Progenitor cell of endocrine pancreas (in vitro differentiated cells): Measurements from ENCODE around the gene SPEG. TPM values are rescaled to one million over a fixed set of nuclear protein-coding genes. Genes with fewer than 3 reads are reported as not detected.

ENCODE experiments used
- DNase-seq: peaks from one replicate; pipeline ENCODE4 v3.0.0; 2021; ENCODE audit warnings: low spot score; ENCODE audit not compliant: unreplicated experiment
- H3K27ac Mint-ChIP-seq: 2 replicates; pipeline ENCODE4 v1.8.0; 2021; ENCODE audit warnings: mild to moderate bottlenecking, moderate library complexity, mixed read lengths
- H3K27me3 Mint-ChIP-seq: 2 replicates; pipeline ENCODE4 v1.8.0; 2021; ENCODE audit warnings: mixed read lengths
- H3K36me3 Mint-ChIP-seq: 2 replicates; pipeline ENCODE4 v1.8.0; 2022; ENCODE audit warnings: mixed read lengths; ENCODE audit not compliant: insufficient read depth
- H3K4me1 Mint-ChIP-seq: 2 replicates; pipeline ENCODE4 v1.8.0; 2021; ENCODE audit warnings: low read depth, mixed read lengths
- H3K4me3 Mint-ChIP-seq: 2 replicates; pipeline ENCODE4 v1.8.0; 2021; ENCODE audit warnings: low read depth, mild to moderate bottlenecking, moderate library complexity, mixed read lengths
- H3K9me3 Mint-ChIP-seq: 2 replicates; pipeline ENCODE4 v1.8.0; 2021; ENCODE audit warnings: low read depth, mixed read lengths
- CTCF ChIP-seq: fragments of 200-600 bp; sonication (generic); IDR thresholded peaks from one replicate; pipeline ENCODE4 v1.5.0; 2021; ENCODE audit warnings: antibody characterized with exemption, mild to moderate bottlenecking; ENCODE audit not compliant: unreplicated experiment
- total RNA-seq: library from RNA; stranded (reverse); gene quantifications from 2 replicates; pipeline ENCODE4 v1.2.1, GENCODE V29; 2021

Gene SPEG
- total RNA-seq, 1 donor from 2014 or later = 15.1 TPM

DNA sequence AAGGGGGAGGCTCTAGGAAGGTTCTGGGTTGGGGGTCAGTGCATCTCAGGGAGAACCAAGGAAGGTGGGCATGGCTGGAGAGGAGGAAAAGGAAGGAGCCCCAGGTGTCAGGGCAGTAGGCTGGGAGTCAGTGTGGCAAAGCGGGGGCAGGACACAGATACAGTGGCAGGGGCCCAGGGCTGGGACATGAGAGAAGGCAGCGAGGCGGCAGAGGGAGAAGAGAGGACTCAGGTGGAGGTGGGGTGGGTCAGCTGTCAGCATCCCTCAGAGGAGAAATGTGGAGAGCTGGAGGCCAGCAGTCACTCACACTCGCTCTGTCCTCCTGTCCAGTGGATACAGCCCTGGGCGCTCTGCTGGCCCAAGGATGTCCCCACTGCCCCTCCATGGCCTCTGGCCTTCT, 58.4 kb downstream of the SPEG start:
- Mint-ChIP-seq H3K27me3 (peaks cover 68% of the 10 kb centered on the region), H3K4me3 (no peak overlapping the region), H3K36me3 (no peaks in the 10 kb centered on the region), H3K9me3 (no peaks in the 10 kb centered on the region), H3K4me1 (no peaks in the 10 kb centered on the region), H3K27ac (no peak overlapping the region)
- no peak for DNase-seq
- no peak for TF ChIP-seq CTCF

DNA sequence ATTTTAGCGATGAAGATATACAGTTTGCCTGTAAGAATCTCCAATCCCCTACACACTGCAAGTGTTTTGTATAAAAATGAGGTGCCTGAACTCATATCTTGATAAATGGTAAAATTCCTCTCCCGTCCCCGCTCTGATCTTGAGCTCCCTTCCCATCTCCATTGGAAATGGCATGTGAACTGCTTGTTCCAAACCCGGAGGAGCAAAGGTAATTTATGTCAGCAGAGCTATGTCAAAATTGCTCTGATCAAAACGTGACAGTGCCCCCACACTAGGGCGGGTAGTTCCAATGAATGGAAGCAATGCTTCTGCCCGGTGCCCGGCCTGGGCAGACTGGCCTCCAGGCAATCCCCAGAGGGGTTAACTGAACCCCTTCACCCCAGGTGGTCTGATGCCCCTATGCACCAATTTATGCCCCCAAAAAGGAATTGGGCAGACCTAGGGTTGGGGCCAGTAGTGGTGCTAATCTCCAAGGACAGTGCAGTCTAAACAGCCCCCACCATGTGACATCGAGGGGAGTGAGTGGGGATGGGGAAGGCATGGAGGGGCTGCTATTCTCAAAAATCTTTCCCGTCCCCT, 60.4 kb downstream of the SPEG start:
- no peak for DNase-seq
- Mint-ChIP-seq H3K4me3 (no peak overlapping the region), H3K27ac (no peak overlapping the region), H3K4me1 (peaks cover 13% of the 10 kb centered on the region), H3K9me3 (no peaks in the 10 kb centered on the region), H3K27me3 (peaks cover 73% of the 10 kb centered on the region), H3K36me3 (no peaks in the 10 kb centered on the region)
- TF ChIP-seq CTCF = no peak

GRCh38 chr2:219495531-219496122, 61.0 kb downstream of the SPEG start:
- no peak overlapping the region for H3K4me3 Mint-ChIP-seq
- H3K27me3 Mint-ChIP-seq = peaks cover 69% of the 10 kb centered on the region
- no peaks in the 10 kb centered on the region for H3K9me3 Mint-ChIP-seq
- no peaks in the 10 kb centered on the region for H3K36me3 Mint-ChIP-seq
- peak; percentile 55 for DNase-seq
- peaks cover 16% of the 10 kb centered on the region for H3K4me1 Mint-ChIP-seq
- peak; percentile 68 for TF ChIP-seq CTCF
- H3K27ac Mint-ChIP-seq = no peak overlapping the region

DNA sequence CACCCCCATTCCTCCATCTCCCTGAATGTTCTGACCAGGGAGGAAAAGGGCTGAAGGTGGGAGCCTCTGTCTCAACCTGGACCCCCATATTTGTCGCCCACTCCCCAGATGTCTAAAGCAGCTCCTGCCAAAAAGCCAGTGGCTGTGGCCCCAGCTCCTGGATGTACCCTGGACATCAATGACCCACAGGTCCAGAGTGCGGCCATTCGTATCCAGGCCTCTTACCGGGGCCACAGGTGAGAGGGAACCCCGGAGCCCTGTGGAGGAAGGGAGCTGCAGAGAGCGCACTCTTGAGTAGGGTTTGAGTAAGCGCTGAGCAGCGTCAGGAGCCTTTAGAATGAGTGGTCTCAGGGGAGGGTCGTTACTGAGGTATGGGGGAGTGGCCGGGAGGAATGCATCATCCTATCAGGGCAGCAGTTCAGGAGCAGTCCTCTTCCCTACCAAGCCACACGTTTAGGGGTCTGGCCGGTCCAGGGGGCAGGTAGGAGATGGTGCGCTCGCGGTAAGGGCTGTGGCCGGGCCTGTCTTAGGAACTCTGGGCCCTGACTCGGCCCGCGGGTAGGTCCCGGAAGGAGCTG, 61.7 kb downstream of the SPEG start:
- H3K27ac Mint-ChIP-seq = no peak overlapping the region
- peaks cover 16% of the 10 kb centered on the region for H3K4me1 Mint-ChIP-seq
- no peaks in the 10 kb centered on the region for H3K36me3 Mint-ChIP-seq
- H3K27me3 Mint-ChIP-seq = peaks cover 65% of the 10 kb centered on the region
- DNase-seq = no peak
- peak overlapping the region; percentile 37 for H3K4me3 Mint-ChIP-seq
- H3K9me3 Mint-ChIP-seq = no peaks in the 10 kb centered on the region
- no peak for TF ChIP-seq CTCF

DNA sequence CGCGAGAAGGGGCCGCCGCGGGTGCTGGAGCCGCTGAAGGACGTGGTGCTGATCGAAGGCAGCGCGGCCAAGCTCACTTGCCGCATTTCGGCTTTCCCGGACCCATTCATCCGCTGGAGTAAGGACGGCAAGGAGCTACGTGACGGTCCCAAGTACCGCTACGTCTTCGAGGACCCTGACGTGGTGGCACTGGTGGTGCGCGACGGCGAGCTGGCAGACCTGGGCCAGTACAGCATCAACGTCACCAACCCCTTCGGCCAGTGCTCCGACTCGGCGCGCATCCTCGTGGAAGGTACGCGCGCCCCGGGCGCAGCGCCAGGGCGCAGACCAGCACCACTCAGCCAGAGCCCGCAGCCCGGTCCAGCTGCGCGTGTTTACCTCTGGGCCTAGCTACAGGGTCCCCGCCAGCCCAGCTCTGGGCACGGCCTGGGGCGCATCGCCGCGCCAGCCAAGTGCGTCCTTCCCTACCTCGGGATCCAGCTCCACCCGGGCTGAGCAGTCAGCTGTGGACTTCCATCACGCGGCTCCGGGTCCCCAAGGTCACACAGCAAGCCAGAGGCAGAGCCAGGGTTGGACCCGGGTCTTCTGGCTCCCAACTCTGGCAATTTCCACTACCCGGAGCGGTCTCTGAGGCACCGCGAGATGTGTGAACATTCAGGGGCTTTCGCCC, 62.3 kb downstream of the SPEG start:
- Mint-ChIP-seq H3K36me3 (no peaks in the 10 kb centered on the region), H3K4me3 (peak overlapping the region; percentile 83), H3K9me3 (no peaks in the 10 kb centered on the region), H3K27ac (no peak overlapping the region), H3K4me1 (peaks cover 16% of the 10 kb centered on the region), H3K27me3 (peaks cover 62% of the 10 kb centered on the region)
- DNase-seq = no peak
- no peak for TF ChIP-seq CTCF
